HepG2 (cell line): ENCODE measurements around the gene SFRP4. TPM values are rescaled to one million over a fixed set of nuclear protein-coding genes. Genes with fewer than 3 reads are reported as not detected.

ENCODE experiments used
- AGO2 ChIP-seq: fragments of 200-400 bp; formaldehyde crosslinking; optimal IDR thresholded peaks from 2 replicates; pipeline ENCODE3; 2017; ENCODE audit warnings: mild to moderate bottlenecking, low read depth, low read length, moderate library complexity
- ELF3 ChIP-seq: IDR thresholded peaks from 2 replicates; pipeline ENCODE4 v1.6.1; 2016; ENCODE audit warnings: missing genetic modification reagents, missing compliant biosample characterization
- IRF2 ChIP-seq: IDR thresholded peaks from 2 replicates; pipeline ENCODE4 v1.6.1; 2018; ENCODE audit warnings: missing genetic modification reagents, missing compliant biosample characterization
- MATR3 ChIP-seq: sonication (generic); formaldehyde crosslinking; IDR thresholded peaks from 2 replicates; pipeline ENCODE4 v1.4.0; 2020; ENCODE audit warnings: missing genetic modification reagents
- NAIF1 ChIP-seq: sonication (generic); formaldehyde crosslinking; IDR thresholded peaks from 2 replicates; pipeline ENCODE4 v1.5.0; 2020; ENCODE audit warnings: mild to moderate bottlenecking, missing genetic modification reagents, borderline replicate concordance
- NFE2 ChIP-seq: sonication (generic); formaldehyde crosslinking; IDR thresholded peaks from 2 replicates; pipeline ENCODE4 v1.4.0; 2020; ENCODE audit warnings: missing genetic modification reagents
- PRPF4 ChIP-seq: fragments of 200-400 bp; formaldehyde crosslinking; IDR thresholded peaks from 2 replicates; pipeline ENCODE4 v1.6.1; 2016; ENCODE audit warnings: low read length, low read depth; ENCODE audit not compliant: poor library complexity, severe bottlenecking
- RFX3 ChIP-seq: IDR thresholded peaks from 2 replicates; pipeline ENCODE4 v1.6.1; 2016; ENCODE audit warnings: missing biosample characterization, missing genetic modification reagents
- TGIF2 ChIP-seq: IDR thresholded peaks from 2 replicates; pipeline ENCODE4 v1.6.1; 2016; ENCODE audit warnings: control low read depth, missing compliant biosample characterization
- YEATS2 ChIP-seq: sonication (generic); formaldehyde crosslinking; IDR thresholded peaks from 2 replicates; pipeline ENCODE4 v1.4.0; 2020; ENCODE audit warnings: missing genetic modification reagents, borderline replicate concordance
- ZNF138 ChIP-seq: sonication (generic); formaldehyde crosslinking; IDR thresholded peaks from 2 replicates; pipeline ENCODE4 v1.5.0; 2020; ENCODE audit warnings: mild to moderate bottlenecking, low read depth, missing genetic modification reagents
- ZNF512 ChIP-seq: sonication (generic); formaldehyde crosslinking; IDR thresholded peaks from 2 replicates; pipeline ENCODE4 v1.4.0; 2020; ENCODE audit warnings: mild to moderate bottlenecking, missing genetic modification reagents
- ZNF598 ChIP-seq: sonication (generic); formaldehyde crosslinking; IDR thresholded peaks from 2 replicates; pipeline ENCODE4 v1.5.1; 2020; ENCODE audit warnings: mild to moderate bottlenecking, missing genetic modification reagents, borderline replicate concordance
- ZNF629 ChIP-seq: sonication (generic); formaldehyde crosslinking; conservative IDR thresholded peaks from 2 replicates; pipeline ENCODE4 v1.5.0; 2020; ENCODE audit warnings: missing genetic modification reagents
- ZNF740 ChIP-seq: sonication (generic); formaldehyde crosslinking; IDR thresholded peaks from 2 replicates; pipeline ENCODE4 v1.4.0; 2020; ENCODE audit warnings: missing genetic modification reagents
- polyA plus RNA-seq, 8 experiments: library from polyadenylated mRNA; depleted of rRNA in 3 of 8; stranded (reverse) in 7 of 8; unstranded in 1 of 8; fragments of >200 nt; fragmentation: Illumina TruSeq in 4 of 8; extraction: Trizol in 4 of 8; gene quantifications; 2 replicates each; pipeline versions ENCODE4 v1.2.1 to v1.2.3, GENCODE V29; 2011 to 2016; ENCODE audit warnings: low read depth in 4 of 8, missing spikeins in 1 of 8, mixed read lengths in 1 of 8; ENCODE audit not compliant: insufficient read depth in 1 of 8
- total RNA-seq, 5 experiments: library from RNA; depleted of rRNA; stranded (reverse); fragments of >200 nt; fragmentation: Illumina TruSeq; extraction: Trizol; gene quantifications; 2 replicates each; pipeline ENCODE4 v1.2.3, GENCODE V29; 2016; ENCODE audit warnings: low read depth in 1 of 5
- TF ChIP-seq, protein P1 (sequence below): sonication (generic); formaldehyde crosslinking; IDR thresholded peaks from 2 replicates; pipeline ENCODE4 v1.5.1; 2020; ENCODE audit warnings: mild to moderate bottlenecking, missing genetic modification reagents
- TF ChIP-seq, protein P2 (sequence below): sonication (generic); formaldehyde crosslinking; IDR thresholded peaks from 2 replicates; pipeline ENCODE4 v1.8.0; 2022; ENCODE audit warnings: missing genetic modification reagents, mild to moderate bottlenecking, inconsistent platforms, borderline replicate concordance
- TF ChIP-seq, protein P3 (sequence below): fragments of 450-650 bp; IDR thresholded peaks from 2 replicates; pipeline ENCODE4 v1.6.1; 2017; ENCODE audit warnings: mild to moderate bottlenecking

The SFRP4 gene
- total and polyA plus RNA-seq, 2 of the 13 experiments (the other 11 are each of a cell fraction or from before 2014, with no cell fraction given): 0.96 to 1.8 TPM

DNA sequence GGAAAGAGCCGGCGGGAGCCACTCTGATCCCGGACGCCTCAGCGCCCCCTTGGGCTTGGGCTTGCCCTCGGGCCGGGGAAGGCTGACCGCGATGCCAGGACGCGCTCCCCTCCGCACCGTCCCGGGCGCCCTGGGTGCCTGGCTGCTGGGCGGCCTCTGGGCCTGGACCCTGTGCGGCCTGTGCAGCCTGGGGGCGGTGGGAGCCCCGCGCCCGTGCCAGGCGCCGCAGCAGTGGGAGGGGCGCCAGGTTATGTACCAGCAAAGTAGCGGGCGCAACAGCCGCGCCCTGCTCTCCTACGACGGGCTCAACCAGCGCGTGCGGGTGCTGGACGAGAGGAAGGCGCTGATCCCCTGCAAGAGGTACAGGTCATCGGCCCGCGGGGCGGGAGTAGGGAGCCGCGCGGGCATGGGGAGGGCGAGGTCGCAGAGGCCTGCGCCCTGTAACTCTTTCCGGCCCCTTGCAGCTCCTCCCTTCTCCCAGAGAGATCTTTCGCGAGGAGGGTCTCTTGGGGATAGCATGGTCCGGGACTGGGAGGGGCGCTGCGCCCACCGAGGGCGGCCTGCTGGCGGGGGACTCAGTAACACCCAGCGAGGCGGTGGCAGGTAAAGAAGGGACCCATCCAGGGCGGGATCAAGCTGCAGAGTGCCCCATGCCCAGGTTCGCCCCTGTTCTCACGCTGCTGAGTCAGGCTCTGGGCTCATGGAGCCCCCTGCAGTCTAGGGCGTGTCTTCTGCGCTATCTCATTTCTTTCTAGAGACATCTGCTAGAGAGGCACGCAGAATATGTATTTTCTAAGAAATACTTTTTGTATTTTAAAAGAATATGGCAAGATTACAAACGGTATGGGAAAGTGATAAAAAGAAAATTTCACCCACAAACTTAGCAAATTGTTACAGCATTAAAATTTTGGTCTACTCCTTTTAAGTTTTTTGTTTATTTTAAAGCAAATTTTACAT lies 4.5 kb upstream of the SFRP4 start (continued):
- 0 out of 2 replicates have a peak, but pooled peaks have one; percentile 33 for TF ChIP-seq ZNF598
- TF ChIP-seq AGO2: peak; percentile 97
- TF ChIP-seq, protein P1, sequence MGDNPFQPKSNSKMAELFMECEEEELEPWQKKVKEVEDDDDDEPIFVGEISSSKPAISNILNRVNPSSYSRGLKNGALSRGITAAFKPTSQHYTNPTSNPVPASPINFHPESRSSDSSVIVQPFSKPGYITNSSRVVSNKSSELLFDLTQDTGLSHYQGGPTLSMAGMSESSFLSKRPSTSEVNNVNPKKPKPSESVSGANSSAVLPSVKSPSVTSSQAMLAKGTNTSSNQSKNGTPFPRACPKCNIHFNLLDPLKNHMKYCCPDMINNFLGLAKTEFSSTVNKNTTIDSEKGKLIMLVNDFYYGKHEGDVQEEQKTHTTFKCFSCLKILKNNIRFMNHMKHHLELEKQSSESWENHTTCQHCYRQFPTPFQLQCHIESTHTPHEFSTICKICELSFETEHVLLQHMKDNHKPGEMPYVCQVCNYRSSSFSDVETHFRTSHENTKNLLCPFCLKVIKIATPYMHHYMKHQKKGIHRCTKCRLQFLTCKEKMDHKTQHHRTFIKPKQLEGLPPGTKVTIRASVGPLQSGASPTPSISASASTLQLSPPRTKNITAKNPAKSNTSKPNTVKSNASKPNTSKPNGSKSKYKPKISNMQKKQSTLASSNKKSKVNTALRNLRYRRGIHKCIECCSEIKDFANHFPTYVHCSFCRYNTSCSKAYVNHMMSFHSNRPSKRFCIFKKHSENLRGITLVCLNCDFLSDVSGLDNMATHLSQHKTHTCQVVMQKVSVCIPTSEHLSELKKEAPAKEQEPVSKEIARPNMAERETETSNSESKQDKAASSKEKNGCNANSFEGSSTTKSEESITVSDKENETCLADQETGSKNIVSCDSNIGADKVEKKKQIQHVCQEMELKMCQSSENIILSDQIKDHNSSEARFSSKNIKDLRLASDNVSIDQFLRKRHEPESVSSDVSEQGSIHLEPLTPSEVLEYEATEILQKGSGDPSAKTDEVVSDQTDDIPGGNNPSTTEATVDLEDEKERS (CRISPR knock-in tag): no peak
- TF ChIP-seq, protein P2, sequence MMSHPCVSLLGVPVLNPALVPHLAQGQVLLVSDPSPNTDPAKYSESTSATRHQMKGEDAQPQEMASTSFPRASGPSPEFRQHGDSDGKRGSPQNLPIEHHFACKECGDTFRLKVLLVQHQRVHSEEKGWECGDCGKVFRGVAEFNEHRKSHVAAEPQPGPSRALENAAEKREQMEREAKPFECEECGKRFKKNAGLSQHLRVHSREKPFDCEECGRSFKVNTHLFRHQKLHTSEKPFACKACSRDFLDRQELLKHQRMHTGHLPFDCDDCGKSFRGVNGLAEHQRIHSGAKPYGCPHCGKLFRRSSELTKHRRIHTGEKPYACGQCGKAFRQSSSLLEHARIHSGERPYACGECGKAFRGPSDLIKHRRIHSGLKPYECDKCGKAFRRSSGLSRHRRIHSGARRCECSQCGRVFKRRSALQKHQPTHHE: peak; percentile 68; the same call in 1 of the 2 replicates
- TF ChIP-seq ZNF138 (CRISPR knock-in tag): 0 out of 2 replicates have a peak, but pooled peaks have one; percentile 73
- 0 out of 2 replicates have a peak, but pooled peaks have one; percentile 37 for TF ChIP-seq ZNF740 (CRISPR knock-in tag)
- peak; percentile 9; the same call in 1 of the 2 replicates for TF ChIP-seq IRF2 (CRISPR knock-in tag)
- TF ChIP-seq NFE2: no peak
- TF ChIP-seq RFX3 (CRISPR knock-in tag): no peak
- no peak; the same call in 1 of the 2 replicates for TF ChIP-seq ZNF629 (CRISPR knock-in tag)
- TF ChIP-seq, protein P3, sequence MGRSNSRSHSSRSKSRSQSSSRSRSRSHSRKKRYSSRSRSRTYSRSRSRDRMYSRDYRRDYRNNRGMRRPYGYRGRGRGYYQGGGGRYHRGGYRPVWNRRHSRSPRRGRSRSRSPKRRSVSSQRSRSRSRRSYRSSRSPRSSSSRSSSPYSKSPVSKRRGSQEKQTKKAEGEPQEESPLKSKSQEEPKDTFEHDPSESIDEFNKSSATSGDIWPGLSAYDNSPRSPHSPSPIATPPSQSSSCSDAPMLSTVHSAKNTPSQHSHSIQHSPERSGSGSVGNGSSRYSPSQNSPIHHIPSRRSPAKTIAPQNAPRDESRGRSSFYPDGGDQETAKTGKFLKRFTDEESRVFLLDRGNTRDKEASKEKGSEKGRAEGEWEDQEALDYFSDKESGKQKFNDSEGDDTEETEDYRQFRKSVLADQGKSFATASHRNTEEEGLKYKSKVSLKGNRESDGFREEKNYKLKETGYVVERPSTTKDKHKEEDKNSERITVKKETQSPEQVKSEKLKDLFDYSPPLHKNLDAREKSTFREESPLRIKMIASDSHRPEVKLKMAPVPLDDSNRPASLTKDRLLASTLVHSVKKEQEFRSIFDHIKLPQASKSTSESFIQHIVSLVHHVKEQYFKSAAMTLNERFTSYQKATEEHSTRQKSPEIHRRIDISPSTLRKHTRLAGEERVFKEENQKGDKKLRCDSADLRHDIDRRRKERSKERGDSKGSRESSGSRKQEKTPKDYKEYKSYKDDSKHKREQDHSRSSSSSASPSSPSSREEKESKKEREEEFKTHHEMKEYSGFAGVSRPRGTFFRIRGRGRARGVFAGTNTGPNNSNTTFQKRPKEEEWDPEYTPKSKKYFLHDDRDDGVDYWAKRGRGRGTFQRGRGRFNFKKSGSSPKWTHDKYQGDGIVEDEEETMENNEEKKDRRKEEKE: no peak
- TF ChIP-seq NAIF1 (CRISPR knock-in tag): no peak
- TF ChIP-seq PRPF4: no peak
- TF ChIP-seq TGIF2 (CRISPR knock-in tag): no peak
- TF ChIP-seq ELF3 (CRISPR knock-in tag): peak; percentile 12; the same call in 1 of the 2 replicates
- no peak; the same call in 1 of the 2 replicates for TF ChIP-seq YEATS2
- TF ChIP-seq MATR3 (CRISPR knock-in tag): no peak
- no peak for TF ChIP-seq ZNF512 (CRISPR knock-in tag)
